ENCODE results near the gene NQO2.

GRCh38 chr6:2984738-2985406 lies 14.8 kb upstream of the NQO2 start:
- TF ChIP-seq CTCF (IDR thresholded peaks at IDR 0.05) (no peak), POLR2A (IDR thresholded peaks at IDR 0.05) (no peak)
